Kidney tubule cell (primary cell): Measurements from ENCODE around the gene CYS1.
A peak's percentile ranks its signal among the peaks of the same experiment; 100 is the strongest.

Experiments used
- DNase-seq: peaks from one replicate; pipeline ENCODE4 v3.0.0-alpha.2; 2018; ENCODE audit warnings: low spot score

Gene CYS1

DNA sequence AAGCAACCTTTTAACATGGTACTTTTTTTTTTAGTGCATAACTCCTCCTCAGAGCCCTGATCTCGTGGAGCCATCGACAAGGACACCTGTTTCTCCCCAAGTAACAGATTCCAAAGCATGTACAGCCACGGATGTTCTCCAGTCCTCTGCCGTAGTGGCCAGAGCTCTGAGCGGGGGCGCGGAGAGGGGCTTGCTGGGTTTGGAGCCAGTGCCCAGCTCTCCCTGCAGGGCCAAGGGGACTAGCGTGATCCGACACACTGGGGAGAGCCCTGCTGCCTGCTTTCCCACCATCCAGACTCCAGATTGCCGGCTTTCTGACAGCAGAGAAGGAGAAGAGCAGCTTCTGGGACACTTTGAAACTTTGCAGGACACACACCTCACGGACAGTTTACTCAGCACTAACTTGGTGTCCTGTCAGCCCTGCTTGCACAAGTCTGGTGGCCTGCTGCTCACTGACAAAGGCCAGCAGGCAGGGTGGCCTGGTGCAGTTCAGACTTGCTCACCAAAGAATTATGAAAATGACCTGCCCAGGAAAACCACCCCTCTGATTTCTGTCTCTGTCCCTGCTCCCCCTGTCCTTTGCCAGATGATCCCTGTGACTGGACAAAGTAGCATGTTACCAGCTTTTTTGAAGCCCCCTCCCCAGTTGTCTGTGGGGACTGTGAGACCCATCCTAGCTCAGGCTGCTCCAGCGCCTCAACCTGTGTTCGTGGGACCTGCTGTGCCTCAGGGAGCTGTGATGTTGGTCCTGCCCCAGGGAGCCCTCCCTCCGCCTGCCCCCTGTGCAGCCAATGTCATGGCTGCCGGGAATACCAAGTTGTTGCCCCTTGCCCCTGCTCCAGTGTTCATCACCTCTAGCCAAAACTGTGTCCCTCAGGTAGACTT is 32.4 kb downstream of the CYS1 start:
- no peak for DNase-seq

DNA sequence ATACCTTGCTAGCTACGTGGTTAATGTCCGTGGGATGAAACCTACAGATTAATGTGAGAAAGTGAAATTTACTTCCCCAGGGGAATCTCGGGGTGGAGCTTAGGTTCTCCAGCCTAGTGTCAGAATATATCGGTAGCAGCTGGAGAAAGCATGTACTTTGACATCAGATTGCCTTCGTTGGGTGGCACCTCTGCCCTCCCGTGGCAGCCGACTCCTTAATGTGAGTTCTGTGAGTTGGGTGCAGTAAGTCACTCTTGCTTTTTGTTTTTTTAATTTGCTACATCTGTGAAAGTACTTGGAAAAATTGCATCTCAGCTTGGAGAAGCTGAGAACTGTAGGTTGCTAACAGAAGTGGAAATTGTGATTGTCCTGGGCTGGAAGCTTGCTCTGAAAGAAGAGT is 33.3 kb downstream of the CYS1 start:
- DNase-seq: no peak

DNA sequence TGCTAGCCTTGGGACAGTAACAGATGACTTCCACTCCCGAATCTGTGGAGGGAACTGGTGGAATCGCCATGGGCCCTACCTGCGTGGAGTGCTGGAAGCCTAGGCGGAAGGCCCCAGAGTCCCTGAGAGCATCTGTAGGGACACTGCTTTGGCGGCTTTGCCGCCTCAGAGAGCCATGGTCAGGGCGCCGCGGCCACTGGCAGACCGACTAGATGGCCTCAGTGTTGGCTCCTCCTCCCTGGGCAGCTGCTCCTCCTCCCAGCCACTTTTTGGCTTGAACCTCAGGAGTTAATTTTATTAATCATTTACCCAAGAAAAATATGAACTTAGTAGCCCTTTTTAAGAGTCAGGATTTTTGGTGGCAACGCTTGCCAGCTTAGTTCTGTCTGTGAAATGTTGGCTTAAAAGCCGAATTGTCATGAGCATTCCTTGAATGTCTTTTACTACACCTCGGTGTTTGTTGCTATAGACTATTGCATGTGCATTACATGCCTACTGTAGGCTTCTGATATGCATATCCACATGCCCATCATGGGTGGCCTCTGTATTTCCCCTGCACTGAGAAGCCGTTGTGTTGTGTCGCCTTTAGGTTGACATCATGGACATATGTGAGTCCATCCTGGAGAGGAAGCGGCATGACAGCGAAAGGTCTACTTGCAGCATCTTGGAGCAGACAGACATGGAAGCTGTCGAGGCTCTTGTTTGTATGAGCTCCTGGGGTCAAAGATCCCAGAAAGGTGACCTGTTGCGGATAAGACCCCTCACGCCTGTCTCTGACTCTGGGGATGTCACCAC is 34.5 kb downstream of the CYS1 start:
- peak; percentile 68 for DNase-seq

DNA sequence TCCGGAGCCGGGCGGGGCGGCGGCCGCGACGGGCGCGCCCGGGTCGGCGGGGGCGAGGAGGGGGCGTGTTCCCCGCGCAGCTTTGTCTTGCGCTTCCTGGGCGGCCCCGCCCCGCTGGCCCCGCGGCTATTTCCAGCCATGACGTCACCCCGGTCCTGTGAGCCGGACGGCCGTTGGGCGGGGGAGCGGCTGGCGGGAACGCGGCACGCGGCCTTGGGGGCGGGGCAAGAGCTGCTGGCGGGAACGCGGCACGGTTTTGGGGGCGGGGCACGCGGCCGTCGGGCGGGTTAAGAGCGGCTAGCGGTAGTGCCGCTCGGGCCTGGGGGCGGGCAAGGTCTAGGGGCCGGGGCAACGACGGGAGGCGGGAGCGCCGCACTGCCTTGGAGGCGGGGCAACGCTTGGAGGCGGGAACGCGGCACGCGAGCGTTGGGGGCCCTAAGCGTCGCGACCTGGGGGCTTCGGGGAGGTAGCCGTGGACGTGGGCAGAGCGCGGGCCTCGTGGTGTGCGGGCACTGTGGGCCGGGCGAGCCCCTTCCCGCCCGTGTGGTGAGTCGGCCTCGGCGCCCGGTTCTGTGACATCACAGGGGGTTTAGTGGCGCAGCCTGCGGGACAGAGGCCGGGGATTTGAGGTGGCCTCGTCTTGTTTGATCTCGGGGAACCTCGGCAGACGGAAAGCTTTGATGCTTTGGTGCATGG is 36.2 kb downstream of the CYS1 start:
- peak; percentile 96 for DNase-seq

DNA sequence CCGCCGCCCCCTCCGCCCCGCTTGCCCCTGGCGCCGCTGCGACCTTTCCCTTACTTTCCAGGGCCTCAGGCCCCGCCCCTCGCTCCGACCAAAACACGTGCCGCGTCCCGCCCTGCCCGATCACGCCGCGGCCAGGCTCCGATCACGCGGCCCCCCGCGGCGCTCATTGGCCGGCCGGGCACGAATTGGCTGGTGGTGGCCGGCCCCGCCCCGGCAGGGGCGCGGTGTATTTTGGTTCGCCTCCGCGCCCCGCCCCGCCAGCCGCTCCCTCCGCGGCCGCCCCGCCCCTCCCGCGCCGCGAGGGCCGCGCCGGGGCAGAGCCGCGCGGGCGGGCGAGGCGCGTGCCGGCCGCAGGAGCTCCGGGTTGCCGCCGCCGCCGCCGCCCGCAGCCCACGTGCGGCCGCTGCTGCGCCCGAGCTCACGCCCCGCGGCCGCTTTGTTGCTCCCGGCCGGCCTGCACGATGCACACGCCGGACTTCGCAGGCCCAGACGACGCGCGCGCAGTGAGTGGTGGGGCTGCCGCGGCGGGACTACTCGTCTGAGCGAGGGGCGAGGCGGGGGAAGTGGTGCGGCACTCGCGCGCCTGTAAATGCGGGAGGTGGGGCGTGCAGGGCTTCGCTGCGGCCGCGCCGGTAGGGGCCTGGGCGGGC is 36.8 kb downstream of the CYS1 start, which contains the start of gene KLF11:
KLF11 (plus strand) TSS at position 295 of the 650 bp plus-strand sequence; CDS start at position 462, 167 bp downstream.
- peak; percentile 93 for DNase-seq

DNA sequence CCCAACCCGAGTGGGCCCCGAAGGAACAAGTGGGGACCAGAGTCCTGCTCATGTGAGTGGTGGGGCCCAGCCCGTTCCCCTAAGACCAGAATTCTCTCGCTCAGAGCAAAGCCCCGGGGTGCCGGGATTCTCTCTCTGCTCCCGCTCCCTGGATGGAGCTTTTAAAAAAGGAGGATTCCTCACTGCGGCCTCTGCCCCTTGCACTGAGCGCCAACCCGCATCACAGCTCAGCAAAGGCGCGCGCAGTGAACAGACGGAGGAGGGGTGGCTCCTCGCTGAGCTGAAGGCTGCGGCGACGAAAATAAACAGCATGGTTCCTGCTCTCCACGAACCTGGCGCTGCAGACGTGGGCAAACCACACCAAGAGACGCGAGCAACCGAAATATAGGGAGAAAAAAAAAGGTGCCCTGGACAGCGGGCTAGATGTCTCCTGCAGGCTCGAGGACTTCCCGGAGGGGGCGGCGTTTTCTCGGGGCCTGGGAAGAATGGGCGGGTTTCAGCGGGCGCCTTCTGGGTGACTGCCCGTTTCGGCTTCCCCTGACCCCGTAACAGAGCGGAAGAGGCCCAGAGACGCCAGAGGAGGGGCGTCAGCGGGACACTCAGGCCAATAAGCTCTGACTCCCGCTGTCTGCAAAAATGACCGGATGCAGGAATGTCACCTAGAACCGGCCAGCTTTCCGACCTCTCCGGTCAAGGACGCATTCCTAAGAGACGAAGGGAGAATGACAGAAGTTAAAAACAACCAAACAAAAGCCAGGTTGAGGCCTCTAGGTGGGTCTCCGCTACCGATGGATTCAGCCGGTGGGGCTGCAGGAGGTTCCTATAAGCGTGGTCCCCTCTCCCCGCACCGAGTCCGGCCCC is 37.7 kb downstream of the CYS1 start:
- DNase-seq: peak; percentile 89

DNA sequence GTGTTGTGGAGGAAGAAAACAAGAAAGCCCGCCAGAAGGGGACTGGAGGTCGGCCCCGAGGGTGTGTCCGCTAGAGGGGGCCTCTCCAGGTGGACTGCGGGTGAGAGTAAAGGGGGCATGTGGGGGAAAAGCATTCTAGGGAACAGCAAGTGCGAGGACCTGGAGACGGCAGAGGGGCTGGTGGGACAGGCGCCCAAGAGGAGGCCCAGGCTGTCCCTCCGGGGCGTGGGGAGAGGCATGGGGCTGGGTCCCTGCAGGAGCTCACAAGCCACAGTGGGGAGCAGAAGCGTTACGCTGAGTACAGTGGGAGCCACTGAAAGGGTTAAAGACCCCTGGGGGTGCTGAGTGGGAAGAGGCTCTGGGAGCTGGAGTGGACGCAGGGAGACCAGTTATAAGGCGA is 38.5 kb downstream of the CYS1 start:
- no peak for DNase-seq

DNA sequence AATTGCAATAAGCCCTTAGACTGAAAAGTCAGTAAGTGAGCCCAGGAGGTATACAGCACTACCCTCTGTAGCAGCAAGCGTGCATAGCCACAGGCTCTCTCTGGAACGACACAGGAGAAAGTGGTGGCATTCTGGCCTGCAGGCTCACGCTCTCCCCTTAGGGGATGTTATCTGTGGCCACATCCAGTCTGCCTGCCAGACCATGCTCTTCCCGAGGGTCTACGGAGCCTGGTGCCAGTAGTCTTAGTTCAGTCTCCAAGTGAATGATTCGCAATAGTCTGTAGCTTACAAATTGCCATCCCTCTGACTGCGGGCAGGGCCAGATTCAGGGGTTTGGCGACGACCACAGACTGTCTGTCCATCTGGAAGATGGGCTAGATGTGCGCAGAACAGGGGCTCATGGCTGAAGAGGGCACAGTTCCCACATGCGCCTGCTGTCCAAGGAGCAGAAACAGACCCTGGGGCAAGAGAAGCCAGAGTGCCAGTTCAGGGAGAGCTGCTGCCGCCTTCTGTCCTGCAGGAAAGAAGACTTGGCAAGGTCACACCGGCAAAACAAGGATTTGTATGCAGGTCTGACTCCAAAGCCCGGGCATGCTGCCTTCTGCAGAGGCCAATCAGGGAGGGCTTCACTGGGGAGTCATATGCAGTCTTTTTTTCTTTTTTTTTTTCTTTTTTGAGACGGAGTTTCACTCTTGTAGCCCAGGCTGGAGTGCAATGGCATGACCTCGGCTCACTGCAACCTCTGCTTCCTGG is 40.4 kb downstream of the CYS1 start:
- DNase-seq: no peak

DNA sequence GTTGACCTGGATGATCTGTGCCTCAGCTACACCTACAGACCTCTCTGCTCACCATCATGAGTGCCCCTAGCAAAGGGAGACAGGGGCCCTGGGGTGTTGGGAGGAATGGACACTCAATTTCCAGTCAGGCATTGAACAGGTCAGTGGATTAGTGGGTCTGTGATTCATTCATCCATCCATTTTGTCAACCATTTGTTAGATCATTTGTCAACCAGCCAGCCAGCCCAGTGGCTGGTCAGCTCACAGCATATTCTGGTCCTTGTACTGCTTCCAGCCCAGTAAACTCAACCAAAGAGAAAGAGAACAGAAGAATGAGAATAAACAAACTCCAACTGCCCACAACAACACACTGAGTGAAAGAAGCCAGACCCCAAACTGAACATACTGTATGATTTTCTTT is 41.5 kb downstream of the CYS1 start:
- DNase-seq: peak; percentile 33

DNA sequence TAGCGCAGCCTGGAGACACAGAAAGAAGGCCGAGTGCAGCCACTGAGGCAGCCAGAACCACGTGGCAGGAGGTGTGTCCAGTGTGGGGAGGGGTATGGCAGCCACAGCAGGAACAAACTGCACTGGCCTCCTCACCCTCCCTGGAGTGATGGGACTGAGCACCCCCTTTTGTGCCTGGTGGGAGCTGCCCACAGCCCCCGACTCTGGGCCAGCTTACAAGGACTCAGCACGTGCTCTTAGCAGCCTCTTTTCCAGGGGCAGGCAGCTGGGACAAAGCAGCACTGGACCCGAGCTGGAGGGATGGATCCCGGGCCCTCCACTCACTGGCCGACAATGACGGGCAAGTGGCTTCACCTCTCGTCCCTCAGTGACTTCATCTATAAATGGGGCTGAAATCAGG is 42.1 kb downstream of the CYS1 start:
- no peak for DNase-seq

DNA sequence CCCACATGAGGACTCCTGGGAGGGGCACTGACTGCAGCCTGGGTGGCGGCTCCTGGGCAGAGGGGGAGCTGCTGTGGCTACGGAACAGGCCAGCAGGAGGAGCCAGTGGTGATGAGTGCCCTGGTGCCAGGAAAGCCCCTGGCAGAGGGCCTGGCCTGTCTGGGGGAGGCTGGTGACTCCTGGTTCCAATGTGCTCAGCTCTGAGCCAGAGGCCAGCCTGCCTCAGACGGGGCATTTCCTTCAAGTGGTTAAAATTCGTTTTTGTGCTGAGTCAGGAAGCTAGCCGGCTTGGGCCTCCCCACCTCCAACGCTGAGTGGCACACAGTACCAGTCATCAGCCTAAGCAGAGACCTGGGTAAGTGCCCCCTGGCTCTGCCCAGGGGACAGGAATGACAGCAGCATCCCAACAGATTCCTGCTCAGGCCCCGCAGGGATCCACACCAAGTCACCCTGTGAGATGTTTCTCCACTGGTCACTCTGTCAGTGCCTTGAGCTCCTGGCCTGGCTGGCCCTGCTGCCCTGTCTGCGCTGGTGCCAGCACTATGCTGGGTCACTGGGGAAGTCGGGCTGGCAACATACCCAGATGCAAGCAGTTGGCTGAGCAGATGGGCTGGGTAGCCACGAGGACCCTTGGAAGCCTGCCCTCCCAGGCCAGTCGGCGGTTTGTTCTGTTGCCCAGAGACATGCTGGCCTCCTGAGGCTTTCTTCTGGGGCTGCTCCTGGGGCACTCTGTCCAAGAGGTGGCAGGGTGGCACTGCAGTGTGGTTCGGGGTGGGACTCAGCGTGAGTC is 43.9 kb downstream of the CYS1 start:
- peak; percentile 97 for DNase-seq

DNA sequence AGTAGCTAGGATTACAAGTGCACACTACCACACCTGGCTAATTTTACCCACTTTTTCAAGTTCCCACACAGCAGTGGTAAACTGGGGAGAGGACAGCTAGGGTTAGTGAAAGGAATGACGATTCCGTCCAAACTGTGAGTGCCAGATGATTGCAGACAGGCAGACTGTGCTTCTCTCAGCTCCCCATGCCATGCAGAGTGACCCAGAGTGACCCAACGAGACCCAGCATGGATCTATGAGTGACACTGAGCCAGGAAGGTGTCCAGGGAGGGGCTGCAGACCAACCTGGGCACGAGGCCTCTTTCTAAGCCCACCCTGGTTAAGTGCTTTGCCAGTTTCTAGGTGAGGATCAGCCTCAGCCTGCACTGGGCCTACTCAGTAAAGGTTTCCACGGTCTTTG is 44.6 kb downstream of the CYS1 start:
- no peak for DNase-seq

DNA sequence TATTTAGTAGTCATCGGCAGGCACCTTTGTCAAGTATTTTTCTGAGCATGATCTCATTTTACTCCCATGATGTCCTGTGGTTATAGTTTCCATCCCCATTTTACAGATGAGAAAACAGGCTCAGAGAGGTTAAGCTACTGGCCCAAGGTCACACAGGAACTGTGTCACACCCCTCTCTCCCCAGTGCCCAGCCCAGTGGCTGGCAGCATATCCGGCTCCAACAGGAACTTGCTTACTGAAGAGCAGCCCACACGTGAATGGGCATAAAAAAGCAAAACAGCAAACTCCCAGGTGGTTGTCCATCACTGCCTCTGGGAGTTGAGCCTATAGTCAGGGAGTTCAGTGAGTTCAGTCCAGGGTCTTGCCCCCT is 45.2 kb downstream of the CYS1 start:
- DNase-seq: no peak

DNA sequence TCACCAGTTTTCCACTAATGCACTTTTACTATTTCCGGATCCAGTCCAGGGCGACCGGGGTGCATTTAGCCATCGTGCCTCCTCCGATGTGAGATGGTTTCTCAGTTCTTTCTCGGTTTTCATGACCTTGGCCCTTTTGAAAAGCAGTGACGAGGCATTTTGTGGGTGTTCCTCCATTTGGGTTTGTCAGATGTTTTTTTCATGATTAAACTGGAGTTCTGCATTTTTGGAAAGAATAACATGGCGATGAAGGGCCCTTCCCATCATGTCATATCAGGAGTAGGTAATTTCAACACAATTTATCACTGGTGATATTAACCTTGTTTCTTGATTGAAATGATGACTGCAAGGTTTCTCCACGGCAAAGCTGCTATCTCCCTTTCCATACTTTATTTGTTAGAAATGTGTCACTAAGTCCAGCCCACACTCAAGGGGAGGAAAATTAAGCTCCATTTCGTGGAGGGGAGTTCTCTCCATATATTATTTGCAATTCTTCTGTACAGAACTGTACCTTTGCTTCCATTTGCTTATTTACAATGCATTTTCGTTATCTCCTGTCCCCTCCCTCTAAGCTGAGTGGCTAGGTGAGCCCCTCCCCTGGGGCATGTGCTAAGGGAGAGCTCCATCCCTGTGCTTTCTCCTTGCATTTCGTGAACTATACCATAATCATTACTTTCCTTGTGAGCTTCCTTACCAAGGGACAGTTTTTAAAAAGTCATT is 45.7 kb downstream of the CYS1 start:
- DNase-seq: no peak

DNA sequence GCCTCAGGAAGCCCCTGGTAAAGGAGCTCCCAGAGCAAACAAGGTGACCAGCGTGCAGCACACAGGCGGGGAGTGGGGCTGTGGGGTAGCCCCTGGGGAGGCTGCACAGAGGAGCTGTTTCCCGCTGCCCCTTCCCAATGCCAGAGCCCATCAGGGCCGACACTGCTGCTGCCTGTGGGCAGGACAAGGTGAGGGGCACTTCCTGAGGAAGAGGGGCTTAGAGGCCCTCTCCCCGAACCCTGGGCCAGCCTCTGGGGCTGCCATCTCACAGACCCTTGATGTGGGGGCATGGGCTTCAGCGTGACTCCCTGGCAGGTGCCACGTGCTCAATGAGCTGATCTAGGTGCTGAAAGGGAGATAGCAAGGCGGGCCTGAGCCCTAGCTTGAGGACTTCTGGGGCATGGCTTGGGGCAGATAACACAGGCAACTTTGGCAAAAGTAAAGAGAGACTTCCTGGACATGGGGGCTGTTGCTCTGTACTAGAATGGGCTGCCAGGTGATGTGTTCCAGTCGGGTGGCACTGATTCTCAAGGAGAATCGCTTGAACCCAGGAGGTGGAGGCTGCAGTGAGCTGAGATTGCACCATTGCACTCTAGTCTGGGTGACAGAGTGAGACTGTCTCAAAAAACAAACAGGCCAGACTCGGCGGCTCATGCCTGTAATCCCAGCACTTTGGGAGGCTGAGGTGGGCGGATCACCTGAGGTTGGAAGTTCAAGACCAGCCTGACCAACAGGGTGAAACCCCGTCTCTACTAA is 46.8 kb downstream of the CYS1 start:
- no peak for DNase-seq

DNA sequence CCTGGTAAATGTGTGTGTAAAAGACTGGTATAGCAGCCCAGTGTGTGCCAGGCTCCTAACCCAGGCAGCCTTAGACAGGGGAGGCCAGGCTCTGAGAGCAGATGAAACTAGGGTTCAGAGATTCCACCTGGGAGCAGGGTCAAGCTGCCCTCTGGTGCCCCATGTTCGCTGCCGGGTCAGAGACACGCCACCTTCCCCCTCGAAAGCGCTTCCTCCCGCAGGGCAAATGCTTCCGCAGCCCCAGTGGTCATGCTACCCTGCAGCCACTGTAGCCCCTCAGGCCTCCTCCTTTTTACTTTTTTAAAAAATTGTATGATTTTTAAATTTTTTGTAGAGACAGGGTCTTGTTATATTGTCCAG is 47.5 kb downstream of the CYS1 start:
- DNase-seq: no peak

DNA sequence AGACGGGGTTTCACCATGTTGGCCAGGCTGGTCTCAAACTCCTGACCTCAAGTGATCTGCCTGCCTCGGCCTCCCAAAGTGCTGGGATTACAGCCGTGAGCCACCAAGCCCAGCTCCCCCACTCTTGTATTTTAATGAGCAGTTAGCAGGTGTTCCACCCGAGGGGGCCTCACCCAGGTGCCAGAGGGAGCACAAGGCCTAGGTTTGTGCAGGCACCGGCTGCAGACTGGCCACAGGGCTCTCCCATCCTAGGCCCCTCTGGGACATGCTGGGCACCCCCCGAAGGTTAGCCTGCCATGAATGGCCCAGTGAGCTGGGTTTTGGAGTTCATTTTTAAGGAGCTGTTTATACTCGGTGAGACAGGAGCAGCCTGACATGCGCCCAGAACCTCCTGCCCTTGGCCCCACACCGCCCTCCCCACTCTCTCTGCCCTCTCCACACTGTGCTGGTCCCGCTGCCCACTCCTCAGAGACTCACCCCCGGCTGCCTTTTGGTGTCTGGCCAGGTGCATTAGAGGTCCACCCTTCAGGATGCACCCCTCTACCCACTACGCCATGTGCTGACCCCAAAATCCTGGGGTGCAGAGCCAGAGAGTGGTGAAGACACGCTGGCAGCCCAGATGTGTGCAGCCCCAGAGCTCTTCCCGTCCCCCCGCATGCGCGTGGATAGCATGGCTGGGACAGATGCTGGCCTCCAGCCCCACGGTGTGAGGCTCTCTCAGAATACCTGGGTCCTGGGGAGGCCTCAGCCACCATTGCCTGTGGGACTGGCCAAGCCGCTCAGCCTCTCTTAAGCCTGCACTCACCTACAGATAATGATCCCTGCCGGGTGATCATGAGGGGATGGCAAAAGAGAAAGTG is 48.1 kb downstream of the CYS1 start:
- DNase-seq: no peak
